Heart left ventricle (tissue), 16 donors: ENCODE measurements around the gene HTT. TPM values are rescaled to one million over a fixed set of nuclear protein-coding genes. Genes with fewer than 3 reads are reported as not detected.

Source experiments
- ATAC-seq, 4 donors: fragments of 200-7000 bp; cut with Tn5 transposase; one replicate each; pipeline ENCODE4 v1.9.1; 2020 to 2022; ENCODE audit warnings: moderate library complexity in 4 of 4, mild to moderate bottlenecking in 3 of 4, moderate number of reproducible peaks in 1 of 4
- DNase-seq, 5 donors: peaks; one replicate each; pipeline ENCODE4 v3.0.0-alpha.2; 2020
- H3K27ac ChIP-seq, 12 donors: fragments of 200-600 bp; sonication (generic) in 4 of 12; one replicate each; pipeline versions ENCODE4 v1.5.0 to v1.8.0; 2016 to 2022; ENCODE audit warnings: mild to moderate bottlenecking in 2 of 12
- H3K27me3 ChIP-seq, 9 donors: fragments of 200-600 bp; sonication (generic) in 2 of 9; one replicate each; pipeline versions ENCODE4 v1.5.1 to v1.8.0; 2016 to 2022; ENCODE audit warnings: mild to moderate bottlenecking in 3 of 9
- H3K36me3 ChIP-seq, 9 donors: fragments of 200-600 bp; sonication (generic) in 2 of 9; one replicate each; pipeline versions ENCODE4 v1.5.0 to v1.8.0; 2018 to 2022; ENCODE audit warnings: mild to moderate bottlenecking in 2 of 9
- H3K4me1 ChIP-seq, 12 donors: fragments of 200-600 bp; sonication (generic) in 4 of 12; one replicate each; pipeline versions ENCODE4 v1.5.0 to v1.8.0; 2016 to 2022; ENCODE audit warnings: mild to moderate bottlenecking in 3 of 12
- H3K4me3 ChIP-seq, 12 donors: fragments of 200-600 bp; sonication (generic) in 4 of 12; one replicate each; pipeline versions ENCODE4 v1.5.0 to v1.8.0; 2017 to 2022; ENCODE audit warnings: mild to moderate bottlenecking in 9 of 12, moderate library complexity in 4 of 12
- H3K9me3 ChIP-seq, 12 donors: fragments of 200-600 bp; sonication (generic) in 4 of 12; one replicate each; pipeline versions ENCODE4 v1.5.0 to v1.8.0; 2016 to 2022; ENCODE audit warnings: mild to moderate bottlenecking in 1 of 12
- POLR2A ChIP-seq, 2 donors: fragments of 450-650 bp; IDR thresholded peaks; one replicate each; pipeline ENCODE4 v1.6.1; 2017; ENCODE audit warnings: antibody characterized with exemption in 2 of 2, mild to moderate bottlenecking in 2 of 2, moderate library complexity in 2 of 2
- WGBS, 4 donors: extraction: QIAGEN DNeasy Blood & Tissue Kit in 2 of 4; methylation state at CpG; one replicate each; pipeline versions ENCODE4 v1.1.5 to v1.1.7; 2013 to 2018; 5-methylcytosine and 5-hydroxymethylcytosine counted together
- intact Hi-C, 10 donors: fragments of 100-400 bp; cut with DNase I; formaldehyde crosslinking; loops; one replicate each; pipeline versions ENCODE4 v1.11.1 to v1.14.2; 2022
- long read RNA-seq, 3 donors: library from polyadenylated mRNA; unstranded; transcript quantifications; one replicate each; pipeline ENCODE4 v2.0.0, GENCODE V29; 2020 to 2021
- polyA plus RNA-seq, 2 donors: library from polyadenylated mRNA; stranded (reverse); fragments of 200-250 nt; gene quantifications; one replicate each; pipeline ENCODE4 v1.2.3, GENCODE V29; 2013
- total RNA-seq, 9 donors: library from RNA; depleted of rRNA in 2 of 9; stranded (reverse); fragments of >200 nt in 2 of 9; fragmentation: NEBNext Ultra II Directional in 3 of 9; extraction: Animal tissue kit (Norgen Biotek cat#: 25700) in 3 of 9; gene quantifications; one replicate each; pipeline versions ENCODE4 v1.1.0 to v1.2.4, GENCODE V29; 2016 to 2023
- TF ChIP-seq, protein P1 (sequence below), 12 donors: fragments of 200-600 bp; sonication (generic) in 4 of 12; IDR thresholded peaks; one replicate each; pipeline versions ENCODE4 v1.5.0 to v1.8.0; 2018 to 2022; ENCODE audit warnings: antibody characterized with exemption in 12 of 12, mild to moderate bottlenecking in 5 of 12
- donor health status: ischemic (EF 13 %, LVEDD 7.1; RV severe dilation, severe dysfunction).
- donor health status: healthy with polysubstance abuse.
- donor health status: DM: no; HTN: yes; CAD: no.
- donor health status: DM: no; HTN: no; CAD: no.
- donor health status: ischemic (EF 25% LVEDD 6.9; RV normal size, moderate dysfunction).
- donor health status: ischemic (EF 25% LVEDD 5.7; RV mildly dilated, moderate dysfunction).
- donor health status: healthy.
- donor health status: DM: yes; HTN: yes; CAD: no.
- donor health status: ischemic (EF 35%, LVEDD 5.7; RV mildly dilated, moderate dysfunction).
- donor health status: nonischemic (EF 11% LVEDD 7.7; RV severe dilation, severe dysfunction).
- donor health status: DM: yes; HTN: yes; CAD: no.
- donor health status: PGD.
- donor health status: ischemic (EF 29% LVEDD 5.4; RV normal size, mild dysfunction).
- donor health status: nonischemic (EF 23%, LVEDD 6.1; RV moderate dilation, normal function).

HTT gene
- 100 to 1,000 TPM in 1 of 9 donors, 10 to 100 TPM in 8; 16.1 to 122 (median 33.9) TPM for total RNA-seq
- polyA plus RNA-seq = 10 to 100 TPM; 13.9 to 16.5 TPM
- long read RNA-seq, donor 1, partial matches to known transcripts = 5 of 13 reads
- long read RNA-seq, donor 1, other reads (novel, unspliced or antisense) = 8 of 13 reads
- long read RNA-seq, donor 2, partial matches to known transcripts = 10 of 24 reads
- long read RNA-seq, donor 2, other reads (novel, unspliced or antisense) = 14 of 24 reads
- long read RNA-seq, donor 3, partial matches to known transcripts = 13 of 34 reads
- long read RNA-seq, donor 3, other reads (novel, unspliced or antisense) = 21 of 34 reads

DNA sequence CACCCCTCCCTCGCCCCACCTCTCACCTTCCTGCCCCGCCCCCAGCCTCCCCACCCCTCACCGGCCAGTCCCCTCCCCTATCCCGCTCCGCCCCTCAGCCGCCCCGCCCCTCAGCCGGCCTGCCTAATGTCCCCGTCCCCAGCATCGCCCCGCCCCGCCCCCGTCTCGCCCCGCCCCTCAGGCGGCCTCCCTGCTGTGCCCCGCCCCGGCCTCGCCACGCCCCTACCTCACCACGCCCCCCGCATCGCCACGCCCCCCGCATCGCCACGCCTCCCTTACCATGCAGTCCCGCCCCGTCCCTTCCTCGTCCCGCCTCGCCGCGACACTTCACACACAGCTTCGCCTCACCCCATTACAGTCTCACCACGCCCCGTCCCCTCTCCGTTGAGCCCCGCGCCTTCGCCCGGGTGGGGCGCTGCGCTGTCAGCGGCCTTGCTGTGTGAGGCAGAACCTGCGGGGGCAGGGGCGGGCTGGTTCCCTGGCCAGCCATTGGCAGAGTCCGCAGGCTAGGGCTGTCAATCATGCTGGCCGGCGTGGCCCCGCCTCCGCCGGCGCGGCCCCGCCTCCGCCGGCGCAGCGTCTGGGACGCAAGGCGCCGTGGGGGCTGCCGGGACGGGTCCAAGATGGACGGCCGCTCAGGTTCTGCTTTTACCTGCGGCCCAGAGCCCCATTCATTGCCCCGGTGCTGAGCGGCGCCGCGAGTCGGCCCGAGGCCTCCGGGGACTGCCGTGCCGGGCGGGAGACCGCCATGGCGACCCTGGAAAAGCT lies at the start of gene HTT, which contains the start of gene HTT-AS:
Gene HTT (plus strand): TSS at position 604 of the 768 bp plus-strand sequence. CDS start 145 bp downstream, at position 749.
Gene HTT-AS (minus strand): TSS at position 461 of the 768 bp plus-strand sequence.
- TF ChIP-seq, protein P1, sequence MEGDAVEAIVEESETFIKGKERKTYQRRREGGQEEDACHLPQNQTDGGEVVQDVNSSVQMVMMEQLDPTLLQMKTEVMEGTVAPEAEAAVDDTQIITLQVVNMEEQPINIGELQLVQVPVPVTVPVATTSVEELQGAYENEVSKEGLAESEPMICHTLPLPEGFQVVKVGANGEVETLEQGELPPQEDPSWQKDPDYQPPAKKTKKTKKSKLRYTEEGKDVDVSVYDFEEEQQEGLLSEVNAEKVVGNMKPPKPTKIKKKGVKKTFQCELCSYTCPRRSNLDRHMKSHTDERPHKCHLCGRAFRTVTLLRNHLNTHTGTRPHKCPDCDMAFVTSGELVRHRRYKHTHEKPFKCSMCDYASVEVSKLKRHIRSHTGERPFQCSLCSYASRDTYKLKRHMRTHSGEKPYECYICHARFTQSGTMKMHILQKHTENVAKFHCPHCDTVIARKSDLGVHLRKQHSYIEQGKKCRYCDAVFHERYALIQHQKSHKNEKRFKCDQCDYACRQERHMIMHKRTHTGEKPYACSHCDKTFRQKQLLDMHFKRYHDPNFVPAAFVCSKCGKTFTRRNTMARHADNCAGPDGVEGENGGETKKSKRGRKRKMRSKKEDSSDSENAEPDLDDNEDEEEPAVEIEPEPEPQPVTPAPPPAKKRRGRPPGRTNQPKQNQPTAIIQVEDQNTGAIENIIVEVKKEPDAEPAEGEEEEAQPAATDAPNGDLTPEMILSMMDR (IDR thresholded peaks at IDR 0.05) = peak in 4 of 12 donors; percentile 10 to 29 (median 17)
- TF ChIP-seq POLR2A (IDR thresholded peaks at IDR 0.05) = peak in 1 of 2 donors; percentile 73
- no peaks in the 10 kb centered on the region for H3K36me3 ChIP-seq
- DNase-seq = peak; percentile 97 to 99 (median 98)
- intact Hi-C loops = no loop called here
- H3K27me3 ChIP-seq = no peaks in the 10 kb centered on the region
- H3K9me3 ChIP-seq = no peaks in the 10 kb centered on the region
- ATAC-seq = peak; percentile 90 to 94 (median 92)
- H3K4me1 ChIP-seq = peaks cover 0 to 41% (median 23%) of the 10 kb centered on the region in 12 donors
- WGBS, 4 donors = 0 to 2% (median 1%) methylated on average over 20 to 81 of the region's 81 CpGs
- H3K4me3 ChIP-seq = peak within 1 kb of the TSS; percentile 65 to 97 (median 84)
- H3K27ac ChIP-seq = peak within 1 kb of the TSS; percentile 65 to 91 (median 86)

DNA sequence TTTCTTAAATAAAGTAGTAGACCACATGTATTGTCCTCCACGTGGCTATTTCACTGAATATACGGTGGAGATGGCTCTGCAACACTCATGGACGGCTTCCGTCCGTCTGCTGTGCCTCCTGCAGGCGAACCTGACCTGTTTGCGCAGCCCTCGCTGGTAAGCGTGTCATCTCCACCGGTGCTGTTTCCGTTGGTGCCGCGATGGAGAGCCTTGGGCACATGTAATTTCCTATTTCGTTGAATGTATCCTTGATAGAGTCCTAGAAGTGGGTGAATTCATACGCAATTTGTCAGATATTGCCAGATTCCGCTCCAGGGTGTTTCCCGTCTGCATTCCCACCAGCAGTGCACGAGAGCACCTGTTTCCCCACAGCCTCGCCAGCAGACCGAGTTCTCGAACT lies 48.6 kb upstream of the HTT start:
- H3K27me3 ChIP-seq = no peaks in the 10 kb centered on the region
- peaks cover 0 to 5% (median 0%) of the 10 kb centered on the region in 9 donors for H3K36me3 ChIP-seq
- 92 to 94% (median 94%) methylated on average over 21 of the region's 21 CpGs for WGBS, 4 donors
- ATAC-seq = no peak
- intact Hi-C loops = no loop called here
- no peaks in the 10 kb centered on the region for H3K9me3 ChIP-seq
- H3K27ac ChIP-seq = no peak overlapping the region
- H3K4me1 ChIP-seq = no peaks in the 10 kb centered on the region
- TF ChIP-seq POLR2A (IDR thresholded peaks at IDR 0.05) = no peak
- TF ChIP-seq, protein P1 (IDR thresholded peaks at IDR 0.05) = no peak
- no peak for DNase-seq
- no peak overlapping the region for H3K4me3 ChIP-seq

DNA sequence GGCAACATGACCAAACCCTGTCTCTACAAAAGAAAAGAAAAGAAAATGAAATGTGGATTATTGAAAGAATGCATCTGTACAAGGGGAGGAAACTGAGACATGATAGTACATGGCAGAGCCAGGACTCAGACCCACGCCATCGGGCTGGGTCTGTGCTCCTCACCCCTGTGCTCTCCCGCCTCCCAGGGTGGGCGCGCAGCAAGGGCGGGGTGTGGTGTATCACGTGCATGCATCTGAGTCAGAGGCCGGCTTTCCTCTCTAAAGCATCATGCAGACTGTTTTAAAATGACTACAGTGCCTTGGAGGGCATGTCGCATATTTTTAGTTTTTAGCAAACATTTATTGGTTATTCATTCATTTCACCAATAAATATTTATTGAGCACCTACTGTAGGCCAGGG lies 47.9 kb upstream of the HTT start:
- 87 to 97% (median 91%) methylated on average over 9 of the region's 9 CpGs for WGBS, 4 donors
- no peak overlapping the region for H3K4me3 ChIP-seq
- H3K4me1 ChIP-seq = no peaks in the 10 kb centered on the region
- no peaks in the 10 kb centered on the region for H3K9me3 ChIP-seq
- TF ChIP-seq POLR2A (IDR thresholded peaks at IDR 0.05) = no peak
- TF ChIP-seq, protein P1 (IDR thresholded peaks at IDR 0.05) = no peak
- DNase-seq = no peak
- ATAC-seq = no peak
- H3K36me3 ChIP-seq = peaks cover 0 to 5% (median 0%) of the 10 kb centered on the region in 9 donors
- no peaks in the 10 kb centered on the region for H3K27me3 ChIP-seq
- H3K27ac ChIP-seq = no peak overlapping the region
- intact Hi-C loops = no loop called here

DNA sequence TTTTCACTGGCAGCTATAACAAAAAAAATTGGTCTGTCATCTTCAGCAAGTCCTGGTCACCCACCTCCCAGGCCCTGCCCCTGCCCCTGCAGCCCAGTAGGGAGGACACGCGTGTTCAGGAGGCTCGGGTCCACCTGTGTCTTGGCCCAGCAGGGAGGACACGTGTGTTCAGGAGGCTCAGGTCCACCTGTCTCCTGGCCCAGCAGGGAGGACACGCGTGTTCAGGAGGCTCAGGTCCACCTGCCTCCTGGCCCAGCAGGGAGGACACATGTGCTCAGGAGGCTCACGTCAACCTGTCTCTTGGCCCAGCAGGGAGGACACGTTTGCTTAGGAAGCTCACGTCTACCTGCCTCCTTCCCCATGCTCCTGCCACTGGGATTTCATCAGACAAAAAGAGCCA lies 45.0 kb upstream of the HTT start:
- no peak overlapping the region for H3K4me3 ChIP-seq
- 95 to 98% (median 96%) methylated on average over 7 to 9 of the region's 9 CpGs for WGBS, 4 donors
- H3K36me3 ChIP-seq = peaks cover 0 to 5% (median 0%) of the 10 kb centered on the region in 9 donors
- intact Hi-C loops = no loop called here
- no peak for DNase-seq
- H3K27ac ChIP-seq = no peak overlapping the region
- no peaks in the 10 kb centered on the region for H3K4me1 ChIP-seq
- no peaks in the 10 kb centered on the region for H3K27me3 ChIP-seq
- ATAC-seq = no peak
- H3K9me3 ChIP-seq = no peaks in the 10 kb centered on the region
- TF ChIP-seq POLR2A (IDR thresholded peaks at IDR 0.05) = no peak
- TF ChIP-seq, protein P1 (IDR thresholded peaks at IDR 0.05) = no peak
